ENCODE data around the gene SASH3.

The SASH3 gene

GRCh38 chrX:129759576-129760061 is 20.1 kb upstream of the SASH3 start:
- peak; percentile 31 to 49 for DNase-seq (ENCODE audit: low read depth in 2 of 2)

- DNase-seq (ENCODE audit: low read depth in 2 of 2): no peak
Observed at GRCh38 chrX:129760155-129760554, 19.6 kb upstream of the SASH3 start.

GRCh38 chrX:129760981-129761380 is 18.8 kb upstream of the SASH3 start:
- no peak for DNase-seq (ENCODE audit: low read depth in 2 of 2)

- DNase-seq (ENCODE audit: low read depth in 2 of 2): no peak
Observed at GRCh38 chrX:129761596-129761995, 18.2 kb upstream of the SASH3 start.

- DNase-seq (ENCODE audit: low read depth in 2 of 2): no peak
Observed at GRCh38 chrX:129762448-129762847, 17.3 kb upstream of the SASH3 start.

- no peak for DNase-seq (ENCODE audit: low read depth in 2 of 2)
Observed at GRCh38 chrX:129763666-129764065, 16.1 kb upstream of the SASH3 start.

GRCh38 chrX:129768186-129768585 is 11.6 kb upstream of the SASH3 start:
- DNase-seq (ENCODE audit: low read depth in 2 of 2): no peak

GRCh38 chrX:129768586-129769466 is 10.9 kb upstream of the SASH3 start:
- DNase-seq (ENCODE audit: low read depth in 2 of 2): peak in 1 of 2 experiments; percentile 3

- DNase-seq (ENCODE audit: low read depth in 2 of 2): no peak
Observed at GRCh38 chrX:129769467-129770154, 10.1 kb upstream of the SASH3 start.

GRCh38 chrX:129771266-129771995 is 8.3 kb upstream of the SASH3 start:
- DNase-seq (ENCODE audit: low read depth in 2 of 2): no peak

GRCh38 chrX:129772796-129773431 is 6.8 kb upstream of the SASH3 start:
- DNase-seq (ENCODE audit: low read depth in 2 of 2): no peak

GRCh38 chrX:129773649-129774458 is 5.9 kb upstream of the SASH3 start:
- DNase-seq (ENCODE audit: low read depth in 2 of 2): no peak

- DNase-seq (ENCODE audit: low read depth in 2 of 2): no peak
Observed at GRCh38 chrX:129777218-129778030, 2.3 kb upstream of the SASH3 start.

GRCh38 chrX:129779086-129779672 is 570 bp upstream of the SASH3 start:
- no peak for DNase-seq (ENCODE audit: low read depth in 2 of 2)

- DNase-seq (ENCODE audit: low read depth in 2 of 2): no peak
Observed at GRCh38 chrX:129780441-129781105, 824 bp downstream of the SASH3 start.

- DNase-seq (ENCODE audit: low read depth in 2 of 2): no peak
Observed at GRCh38 chrX:129781134-129781672, 1.5 kb downstream of the SASH3 start.

- DNase-seq (ENCODE audit: low read depth in 2 of 2): no peak
Observed at GRCh38 chrX:129781680-129782495, 2.1 kb downstream of the SASH3 start.

- DNase-seq (ENCODE audit: low read depth in 2 of 2): no peak
Observed at GRCh38 chrX:129782706-129783105, 3.0 kb downstream of the SASH3 start.
